B cell (primary cell): Measurements from ENCODE around the gene NPC1. TPM values are rescaled to one million over a fixed set of nuclear protein-coding genes. Genes with fewer than 3 reads are reported as not detected.

Source experiments
- ATAC-seq: fragments of 200-7000 bp; cut with Tn5 transposase; one replicate; pipeline ENCODE4 v1.10.0; 2021; ENCODE audit warnings: low read depth, mild to moderate bottlenecking, moderate number of reproducible peaks, moderate library complexity
- CTCF ChIA-PET: fragments of 350-600 bp; sonication (Branson Sonifier 250); formaldehyde crosslinking; loops from one replicate; lab custom pipeline; 2021; ENCODE audit warnings: antibody characterized with exemption, inconsistent platforms; lab: Charles Lee
- POLR2A ChIA-PET: fragments of 350-600 bp; sonication (Branson Sonifier 250); formaldehyde crosslinking; loops from one replicate; lab custom pipeline; 2021; ENCODE audit warnings: antibody characterized with exemption; lab: Charles Lee
- DNase-seq: peaks from one replicate; pipeline ENCODE4 v3.0.0; 2013
- H2AFZ ChIP-seq: 2 replicates; pipeline ENCODE4 v1.6.1; 2012; ENCODE audit warnings: mild to moderate bottlenecking, low read depth, low read length; ENCODE audit not compliant: insufficient read depth, poor library complexity, severe bottlenecking
- H3K27ac ChIP-seq, 2 donors: 1 replicate in 1 of 2; 2 replicates in 1 of 2; pipeline ENCODE4 v1.5.1; 2012 to 2013; ENCODE audit warnings: low read length in 2 of 2, mild to moderate bottlenecking in 2 of 2, moderate library complexity in 1 of 2
- H3K27me3 ChIP-seq, 4 experiments: fragments of 200-600 bp in 1 of 4; sonication (generic) in 1 of 4; replicated peaks in 1 of 4; 1 replicate in 2 of 4; 2 replicates in 2 of 4; pipeline versions ENCODE4 v1.6.1 to v1.7.0; 2013 to 2016; ENCODE audit warnings: low read length in 3 of 4, mild to moderate bottlenecking in 2 of 4, mixed read lengths in 1 of 4, moderate library complexity in 1 of 4; ENCODE audit not compliant: insufficient read depth in 4 of 4, control insufficient read depth in 3 of 4; ENCODE audit errors: control extremely low read depth in 1 of 4
- H3K36me3 ChIP-seq, 2 experiments: replicated peaks in 1 of 2; 1 replicate in 1 of 2; 2 replicates in 1 of 2; pipeline versions ENCODE4 v1.6.1 to v1.7.1; 2013; ENCODE audit warnings: low read length in 1 of 2; ENCODE audit not compliant: insufficient read depth in 2 of 2, control insufficient read depth in 1 of 2; ENCODE audit errors: control extremely low read depth in 1 of 2, extremely low read depth in 1 of 2
- H3K4me1 ChIP-seq, 2 donors: fragments of 200-600 bp in 1 of 2; sonication (generic) in 1 of 2; 1 replicate in 1 of 2; 2 replicates in 1 of 2; pipeline versions ENCODE4 v1.5.1 to v1.6.1; 2013 to 2017; ENCODE audit warnings: low read length in 2 of 2; ENCODE audit not compliant: control insufficient read depth in 2 of 2, insufficient read depth in 2 of 2
- H3K4me2 ChIP-seq: replicated peaks from 2 replicates; pipeline ENCODE3; 2012; ENCODE audit warnings: mild to moderate bottlenecking, low read depth, low read length; ENCODE audit not compliant: poor library complexity, severe bottlenecking
- H3K4me3 ChIP-seq, 5 experiments: fragments of 200-600 bp in 1 of 5; sonication (generic) in 1 of 5; 1 replicate in 3 of 5; 2 replicates in 2 of 5; pipeline versions ENCODE4 v1.5.1 to v1.7.0; 2011 to 2016; ENCODE audit warnings: low read length in 4 of 5, mild to moderate bottlenecking in 4 of 5, low read depth in 2 of 5, control low read depth in 1 of 5, moderate library complexity in 1 of 5; ENCODE audit not compliant: insufficient read depth in 1 of 5; ENCODE audit errors: control extremely low read depth in 1 of 5, extremely low read depth in 1 of 5
- H3K79me2 ChIP-seq: fragments of 200-600 bp; sonication (generic); one replicate; pipeline ENCODE4 v1.6.0; 2016; ENCODE audit warnings: low read length; ENCODE audit not compliant: control insufficient read depth, insufficient read depth
- H3K9ac ChIP-seq: fragments of 200-600 bp; sonication (generic); 2 replicates; pipeline ENCODE4 v1.6.1; 2017; ENCODE audit warnings: mild to moderate bottlenecking, low read length, moderate library complexity
- H3K9me3 ChIP-seq, 3 donors: one replicate each; pipeline versions ENCODE4 v1.6.1 to v1.7.1; 2013; ENCODE audit warnings: low read length in 2 of 3; ENCODE audit not compliant: control insufficient read depth in 2 of 3, insufficient read depth in 1 of 3; ENCODE audit errors: control extremely low read depth in 1 of 3
- H4K20me1 ChIP-seq: 2 replicates; pipeline ENCODE4 v1.6.0; 2012; ENCODE audit warnings: mild to moderate bottlenecking, low read length; ENCODE audit not compliant: insufficient read depth, control insufficient read depth, poor library complexity, severe bottlenecking
- H3K27ac Mint-ChIP-seq: one replicate; pipeline ENCODE4 v1.8.0; 2021; ENCODE audit warnings: mixed read lengths
- H3K27me3 Mint-ChIP-seq: one replicate; pipeline ENCODE4 v1.8.0; 2021; ENCODE audit warnings: mixed read lengths
- H3K4me1 Mint-ChIP-seq: one replicate; pipeline ENCODE4 v1.8.0; 2021; ENCODE audit warnings: mixed read lengths
- H3K4me3 Mint-ChIP-seq: one replicate; pipeline ENCODE4 v1.8.0; 2021; ENCODE audit warnings: mixed read lengths
- H3K9me3 Mint-ChIP-seq: one replicate; pipeline ENCODE4 v1.8.0; 2022; ENCODE audit warnings: mixed read lengths; ENCODE audit not compliant: insufficient read depth
- EZH2 ChIP-seq: IDR thresholded peaks from 2 replicates; pipeline ENCODE4 v1.6.1; 2012; ENCODE audit warnings: borderline replicate concordance, low read depth, mild to moderate bottlenecking, moderate library complexity, low read length; ENCODE audit not compliant: insufficient read depth, poor library complexity, severe bottlenecking
- WGBS: methylation state at CpG from one replicate; pipeline ENCODE4 v1.1.5; 2013; ENCODE audit warnings: missing lambda C conversion rate; ENCODE audit not compliant: insufficient coverage; 5-methylcytosine and 5-hydroxymethylcytosine counted together
- intact Hi-C: fragments of 100-400 bp; cut with micrococcal nuclease; formaldehyde crosslinking; loops from one replicate; pipeline ENCODE4 v1.10.0; 2022
- polyA plus RNA-seq: library from polyadenylated mRNA; depleted of rRNA; stranded (reverse); fragments of >200 nt; gene quantifications from 2 replicates; pipeline ENCODE4 v1.2.3, GENCODE V29; 2012
- total RNA-seq, 2 donors: library from RNA; stranded (reverse); fragments of 120-200 nt in 1 of 2; gene quantifications; 1 replicate in 1 of 2; 2 replicates in 1 of 2; pipeline versions ENCODE4 v1.2.3 to v1.2.4, GENCODE V29; 2013 to 2022
- TF ChIP-seq, protein P1 (sequence below): fragments of 200-600 bp; IDR thresholded peaks from one replicate; pipeline ENCODE4 v1.8.0; 2022; ENCODE audit warnings: antibody characterized with exemption, mild to moderate bottlenecking

NPC1 gene
- total and polyA plus RNA-seq, 2 donors (not counting 1 experiment from before 2014, with no cell fraction given), result 17.5 to 44.4 TPM

DNA sequence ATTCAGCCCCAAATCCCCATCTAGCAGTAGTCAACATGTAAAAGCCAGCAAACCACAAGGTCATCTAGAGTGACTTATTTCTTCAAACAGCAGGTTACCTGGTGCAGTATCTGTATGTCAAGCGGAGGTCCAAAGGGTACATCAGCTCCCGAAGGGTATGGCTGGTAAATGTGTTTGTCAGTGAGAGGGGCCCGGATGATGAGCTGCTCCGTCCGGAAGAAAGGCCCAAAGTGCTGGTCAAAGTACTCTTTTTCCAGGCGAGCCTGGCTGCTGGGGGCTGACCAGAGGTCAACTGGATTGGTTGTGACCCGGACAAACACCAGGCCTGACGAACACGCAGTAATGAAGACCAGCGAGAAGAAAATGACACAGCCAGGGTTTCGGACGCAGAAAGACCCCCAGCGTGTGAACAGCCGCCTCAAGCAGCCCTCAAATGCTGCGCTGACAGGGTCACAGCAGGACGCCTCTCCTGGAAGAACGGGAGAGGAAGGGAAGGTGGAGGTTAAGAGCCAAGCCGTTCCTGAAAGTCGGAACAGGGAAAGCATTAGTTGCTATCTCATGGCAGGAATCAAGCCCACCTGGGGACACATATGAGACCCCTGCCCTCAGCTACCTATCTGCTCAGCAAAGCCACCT is 30.0 kb downstream of the NPC1 start:
- DNase-seq (no peak), ATAC-seq (no peak)
- Histone ChIP-seq H3K27me3 (no peaks in the 10 kb centered on the region), H3K36me3 (peaks cover 2 to 82% of the 10 kb centered on the region in 2 experiments), H3K79me2 (no peaks in the 10 kb centered on the region), H3K9me3 (no peaks in the 10 kb centered on the region), H3K4me1 (no peaks in the 10 kb centered on the region), H3K27ac (no peak overlapping the region), H4K20me1 (no peaks in the 10 kb centered on the region), H2AFZ (no peak overlapping the region), H3K4me3 (no peak overlapping the region), H3K9ac (no peak overlapping the region), H3K4me2 (no peak overlapping the region)
- TF ChIP-seq, protein P1, sequence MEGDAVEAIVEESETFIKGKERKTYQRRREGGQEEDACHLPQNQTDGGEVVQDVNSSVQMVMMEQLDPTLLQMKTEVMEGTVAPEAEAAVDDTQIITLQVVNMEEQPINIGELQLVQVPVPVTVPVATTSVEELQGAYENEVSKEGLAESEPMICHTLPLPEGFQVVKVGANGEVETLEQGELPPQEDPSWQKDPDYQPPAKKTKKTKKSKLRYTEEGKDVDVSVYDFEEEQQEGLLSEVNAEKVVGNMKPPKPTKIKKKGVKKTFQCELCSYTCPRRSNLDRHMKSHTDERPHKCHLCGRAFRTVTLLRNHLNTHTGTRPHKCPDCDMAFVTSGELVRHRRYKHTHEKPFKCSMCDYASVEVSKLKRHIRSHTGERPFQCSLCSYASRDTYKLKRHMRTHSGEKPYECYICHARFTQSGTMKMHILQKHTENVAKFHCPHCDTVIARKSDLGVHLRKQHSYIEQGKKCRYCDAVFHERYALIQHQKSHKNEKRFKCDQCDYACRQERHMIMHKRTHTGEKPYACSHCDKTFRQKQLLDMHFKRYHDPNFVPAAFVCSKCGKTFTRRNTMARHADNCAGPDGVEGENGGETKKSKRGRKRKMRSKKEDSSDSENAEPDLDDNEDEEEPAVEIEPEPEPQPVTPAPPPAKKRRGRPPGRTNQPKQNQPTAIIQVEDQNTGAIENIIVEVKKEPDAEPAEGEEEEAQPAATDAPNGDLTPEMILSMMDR, result no peak
- TF ChIP-seq EZH2, result no peak
- Mint-ChIP-seq H3K4me3 (no peak overlapping the region), H3K27ac (no peak overlapping the region), H3K9me3 (no peaks in the 10 kb centered on the region), H3K27me3 (no peaks in the 10 kb centered on the region), H3K4me1 (no peaks in the 10 kb centered on the region)
- CTCF ChIA-PET, result no interaction called here
- intact Hi-C loops, result no loop called here
- WGBS, result over 99% methylated on average over 19 of the region's 19 CpGs
- POLR2A ChIA-PET, result no interaction called here

DNA sequence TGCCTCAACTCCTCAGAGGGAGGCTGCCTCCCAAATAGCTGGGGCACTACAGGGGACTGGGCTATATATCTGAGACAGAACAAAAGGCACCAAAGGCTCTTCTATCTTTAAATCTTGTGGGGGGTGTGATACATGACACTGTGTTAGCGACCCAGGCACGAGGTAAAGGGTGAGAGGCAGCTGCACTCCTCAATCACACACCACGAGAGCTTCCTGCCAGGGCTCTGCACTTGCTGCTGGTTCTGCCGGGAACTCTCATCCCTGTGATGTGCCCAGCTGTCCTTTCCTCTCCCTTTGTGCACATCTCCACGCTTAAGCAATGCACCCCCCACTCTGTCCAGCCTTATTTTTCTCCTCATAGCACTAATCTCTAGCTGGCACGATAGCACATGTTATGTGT is 32.4 kb downstream of the NPC1 start:
- Histone ChIP-seq H3K79me2 (no peaks in the 10 kb centered on the region), H3K9me3 (no peaks in the 10 kb centered on the region), H3K4me3 (no peak overlapping the region), H4K20me1 (no peaks in the 10 kb centered on the region), H3K4me2 (no peak overlapping the region), H3K27ac (no peak overlapping the region), H3K9ac (no peak overlapping the region), H3K36me3 (peaks cover 4 to 74% of the 10 kb centered on the region in 2 experiments), H2AFZ (no peak overlapping the region), H3K4me1 (no peaks in the 10 kb centered on the region), H3K27me3 (no peaks in the 10 kb centered on the region)
- DNase-seq (no peak), ATAC-seq (no peak)
- Mint-ChIP-seq H3K27me3 (no peaks in the 10 kb centered on the region), H3K27ac (no peak overlapping the region), H3K4me3 (no peak overlapping the region), H3K4me1 (no peaks in the 10 kb centered on the region), H3K9me3 (no peaks in the 10 kb centered on the region)
- ChIA-PET CTCF (interaction anchor here (0.5 kb wide), 1 partner anchor 59 kb away, joined by 3 read pairs; no protein-coding TSS in a partner anchor), POLR2A (no interaction called here)
- TF ChIP-seq EZH2, result no peak
- TF ChIP-seq, protein P1, result no peak
- intact Hi-C loops, result no loop called here
- 94% methylated on average over 5 of the region's 6 CpGs for WGBS
